T-helper 1 cell treated with Interleukin-12 subunit alpha and Interleukin-12 subunit beta and Interleukin-4 antibody, amounts not matched to agents 30 ng/mL and 1 ng/mL, for 36 hours (primary cell): ENCODE results near the gene POPDC2. TPM values are rescaled to one million over a fixed set of nuclear protein-coding genes. Genes with fewer than 3 reads are reported as not detected.

Source experiments
- intact Hi-C: fragments of 100-400 bp; cut with micrococcal nuclease; formaldehyde crosslinking; loops from one replicate; pipeline ENCODE4 v1.15.1; 2024
- total RNA-seq: library from RNA; stranded (reverse); gene quantifications from 2 replicates; pipeline ENCODE4 v1.2.3, GENCODE V29; 2022

Gene POPDC2
- total RNA-seq, 1 donor from 2014 or later: 2.0 TPM

DNA sequence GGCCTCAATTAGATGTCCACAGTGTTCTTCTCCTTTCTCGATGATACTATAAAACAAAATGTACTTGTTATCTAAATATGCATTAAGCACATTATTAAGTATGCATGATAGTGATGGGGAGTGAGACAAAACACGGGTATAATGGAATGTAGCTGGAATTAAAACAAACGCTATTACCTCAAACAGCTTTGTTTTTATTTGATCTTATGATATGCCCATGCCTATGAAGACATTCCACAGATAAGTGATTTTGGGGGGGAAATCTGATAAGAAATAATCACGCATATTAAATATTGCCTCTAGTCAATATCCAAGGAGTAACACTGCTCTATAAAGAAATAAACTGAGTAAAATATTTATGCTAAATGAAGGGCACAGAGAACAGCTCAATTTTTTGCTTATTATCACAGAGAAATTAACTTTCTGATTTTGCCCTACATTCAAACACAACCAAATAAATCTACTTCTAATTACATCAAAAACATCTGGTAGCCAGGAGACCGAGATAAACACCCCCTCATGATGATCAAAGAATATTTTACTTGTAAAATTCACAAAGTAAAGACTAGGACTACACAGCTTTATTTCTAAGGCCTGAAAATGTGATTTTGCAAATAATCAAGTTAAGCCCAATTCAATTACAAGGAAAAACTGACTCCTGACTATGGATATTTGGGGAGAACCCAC is 14.9 kb upstream of the POPDC2 start:
- intact Hi-C loops: loop anchor here (10.0 kb wide), 1 partner anchor 919 kb away; the partner anchor contains the start of gene NDUFB4

DNA sequence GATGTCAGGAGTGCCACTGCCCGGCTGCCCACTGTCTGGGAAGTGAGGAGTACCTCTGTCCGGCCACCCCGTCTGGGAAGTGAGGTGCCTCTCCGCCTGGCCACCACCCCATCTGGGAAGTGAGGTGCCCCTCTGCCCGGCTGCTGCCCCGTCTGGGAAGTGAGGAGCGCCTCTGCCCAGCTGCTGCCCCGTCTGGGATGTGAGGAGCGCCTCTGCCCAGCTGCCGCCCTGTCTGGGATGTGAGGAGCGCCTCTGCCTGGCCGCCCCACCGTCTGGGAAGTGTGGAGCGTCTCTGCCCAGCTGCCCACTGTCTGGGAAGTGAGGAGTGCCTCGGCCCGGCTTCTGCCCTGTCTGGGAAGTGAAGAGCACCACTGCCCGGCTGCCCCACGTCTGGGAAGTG is 13.5 kb upstream of the POPDC2 start:
- intact Hi-C loops: loop anchor here (10.0 kb wide), 1 partner anchor 921 kb away; the partner anchor contains the start of gene NDUFB4

DNA sequence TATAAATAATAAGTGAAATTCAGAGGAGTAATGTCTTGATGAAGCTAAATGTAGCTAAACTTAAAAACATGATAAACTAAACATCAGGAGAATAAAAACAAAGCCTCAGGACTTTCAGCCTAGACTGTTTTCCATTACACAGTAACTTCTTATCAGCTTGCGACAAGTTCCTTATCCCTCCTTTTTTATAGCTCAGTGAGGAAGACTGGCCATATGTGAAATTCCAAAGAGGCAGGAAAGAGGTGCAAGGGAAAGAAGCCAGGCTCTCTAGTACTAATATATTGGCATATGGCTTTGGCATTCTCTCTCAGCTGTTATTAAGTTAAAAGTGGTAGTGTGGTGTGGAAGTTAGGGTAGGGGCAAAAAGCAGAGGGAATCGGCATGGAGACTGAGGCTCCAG is 12.4 kb upstream of the POPDC2 start:
- intact Hi-C loops: loop anchor here (10.0 kb wide), 1 partner anchor 922 kb away; the partner anchor contains the start of gene NDUFB4

DNA sequence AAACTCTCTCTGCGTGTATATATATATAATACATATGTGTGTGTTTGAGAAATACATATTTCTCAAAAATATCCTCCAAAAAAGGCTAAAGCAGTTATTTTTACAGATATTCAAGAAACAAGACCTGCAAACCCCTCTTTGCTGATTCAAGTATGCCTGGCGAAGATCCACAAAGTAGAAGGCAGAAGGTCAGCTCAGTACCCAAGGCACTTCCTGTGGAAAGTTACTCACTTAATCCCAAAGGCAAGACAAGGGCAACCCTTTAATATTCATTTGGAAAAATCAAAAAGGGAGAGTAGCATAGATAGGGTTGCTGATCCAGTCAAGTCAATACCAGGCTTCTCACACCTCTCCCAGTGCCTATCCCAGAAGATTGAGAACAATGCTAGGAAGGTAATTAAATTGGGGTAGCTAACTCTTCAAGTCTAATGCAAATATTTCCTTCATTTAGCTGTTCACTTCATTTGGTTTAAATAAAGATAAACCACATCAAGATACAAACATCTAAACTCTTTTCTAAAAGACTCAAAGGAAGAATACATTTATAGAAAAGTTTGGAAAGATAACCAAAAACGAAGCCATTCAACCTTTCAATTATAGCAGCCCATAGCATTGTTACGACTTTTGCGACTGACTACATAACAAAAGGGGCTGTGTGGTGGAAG is 9.6 kb upstream of the POPDC2 start:
- intact Hi-C loops: loop anchor here (10.0 kb wide), 1 partner anchor 925 kb away; the partner anchor contains the start of gene NDUFB4

DNA sequence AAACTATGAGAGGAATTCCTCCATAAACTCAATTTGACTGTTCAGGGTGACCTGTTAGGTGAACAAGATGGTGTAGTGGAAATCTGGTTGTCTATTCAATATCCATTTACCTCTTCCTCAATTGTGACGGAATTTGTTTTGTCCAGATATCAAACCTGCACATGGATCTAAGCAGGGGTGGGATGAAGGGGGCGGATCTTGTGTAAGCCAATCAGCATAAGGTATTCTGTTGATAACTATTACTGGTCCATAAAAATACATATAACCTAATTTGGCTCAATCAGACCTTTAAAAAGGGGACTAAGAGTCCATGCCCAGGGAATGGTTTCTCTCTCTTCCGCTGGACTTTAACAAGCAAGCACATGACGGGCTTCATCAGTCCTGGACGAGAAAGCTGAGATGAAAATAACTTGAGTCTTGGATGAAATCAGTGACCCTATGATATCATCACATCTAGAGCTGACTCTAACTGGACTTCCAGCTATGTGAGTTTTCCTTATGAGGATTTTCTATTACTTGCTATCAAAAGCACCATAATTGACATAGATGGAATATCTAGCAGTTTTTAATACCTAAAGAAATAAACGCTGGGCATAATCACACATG is 5.7 kb upstream of the POPDC2 start:
- intact Hi-C loops: no loop called here

DNA sequence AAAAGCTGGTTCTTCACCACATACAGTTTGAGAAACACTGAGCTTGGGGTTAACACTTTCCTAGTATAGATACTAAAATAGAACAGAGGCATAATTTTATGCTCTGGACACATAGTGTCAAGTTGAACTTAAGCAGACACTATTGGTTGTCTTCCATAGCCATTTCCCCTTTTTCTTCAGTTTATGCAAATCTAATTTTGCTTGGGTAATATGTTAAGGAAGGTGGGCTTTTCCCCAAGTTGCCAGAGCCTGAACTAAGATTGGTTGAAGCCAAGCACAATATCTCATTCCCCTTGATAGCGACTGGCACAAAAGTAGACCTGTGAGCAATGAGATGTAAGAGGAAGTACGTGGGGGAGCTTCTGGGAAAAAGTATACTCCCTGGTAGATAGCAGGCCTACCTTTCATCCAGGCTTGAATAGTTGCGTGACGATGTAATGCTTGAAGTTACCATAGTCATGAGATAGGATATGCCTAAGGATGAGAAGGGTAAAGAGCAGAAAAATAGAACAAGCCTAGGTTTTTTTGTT is 4.5 kb upstream of the POPDC2 start:
- intact Hi-C loops: no loop called here

DNA sequence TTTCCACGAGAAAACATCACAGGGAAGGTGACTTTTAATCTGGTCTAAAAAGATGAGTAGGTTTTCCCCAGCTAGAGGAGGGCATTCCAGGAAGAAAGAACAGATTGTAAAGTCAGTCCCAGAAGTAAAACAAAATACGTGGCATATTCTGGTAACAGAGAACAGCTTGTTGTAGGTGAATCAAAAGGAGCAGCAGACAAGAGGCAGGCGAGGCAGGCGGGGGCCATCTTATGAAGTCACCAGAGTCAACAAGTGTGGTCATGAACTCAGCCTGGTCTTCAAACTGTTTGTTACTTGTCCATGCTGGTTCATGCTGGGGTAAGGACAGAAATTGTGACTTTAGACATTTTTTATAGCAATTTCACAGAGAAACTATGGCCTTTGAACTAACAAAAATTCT is 4.0 kb upstream of the POPDC2 start:
- intact Hi-C loops: no loop called here

DNA sequence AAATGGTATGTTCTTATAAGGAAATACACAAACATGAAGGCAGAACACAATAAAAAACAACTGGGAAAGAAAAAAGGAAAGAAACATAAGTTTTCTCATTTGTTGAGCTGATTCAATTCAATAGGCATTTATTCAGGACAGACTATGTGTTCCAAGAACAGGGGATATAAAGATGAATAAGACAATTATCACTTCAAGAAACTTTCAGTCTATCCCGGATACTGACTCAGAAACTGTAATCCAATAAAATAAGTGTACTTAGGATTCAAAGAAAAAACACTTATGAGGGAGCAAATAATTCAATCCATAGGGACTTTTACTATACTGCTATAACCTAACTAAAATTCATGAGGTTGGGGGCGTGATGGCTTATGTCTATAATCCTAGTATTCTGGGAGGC is 3.5 kb upstream of the POPDC2 start:
- intact Hi-C loops: no loop called here

DNA sequence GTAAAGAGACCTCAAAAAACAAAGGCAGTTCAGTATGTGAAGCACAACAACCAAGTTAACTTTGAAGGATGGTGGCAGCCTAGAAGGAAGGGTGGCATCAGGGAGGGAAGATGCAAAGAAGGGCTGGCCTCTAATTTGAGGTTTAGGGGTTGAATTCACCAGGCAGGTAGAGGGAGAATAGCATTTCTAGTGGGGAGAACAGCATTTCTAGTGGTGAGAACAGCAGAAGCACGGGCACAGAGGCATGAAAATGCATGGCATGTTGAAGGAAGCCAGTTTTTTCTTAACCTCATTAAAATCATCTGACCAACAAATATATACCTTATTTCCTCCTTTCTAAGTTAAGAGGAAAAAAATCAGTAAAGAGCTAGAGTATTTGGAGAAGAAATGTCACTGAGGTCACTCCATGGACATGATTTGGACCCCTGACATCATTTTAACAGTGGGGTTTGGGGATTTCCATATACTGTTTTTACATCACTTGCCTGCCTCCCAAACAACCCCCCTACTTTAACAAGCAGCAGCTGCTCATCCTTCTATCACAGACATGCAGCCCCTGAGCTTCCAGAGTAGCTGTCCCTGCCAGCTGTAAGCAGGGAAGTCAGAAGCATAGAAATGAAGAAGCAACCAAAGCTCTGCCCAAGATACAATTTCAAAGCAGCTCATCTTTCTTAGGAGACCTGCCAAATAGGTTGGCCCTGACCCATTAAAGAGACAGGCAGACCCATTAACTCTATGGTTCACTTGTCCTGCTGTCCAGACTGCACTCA is 2.4 kb upstream of the POPDC2 start:
- intact Hi-C loops: no loop called here

DNA sequence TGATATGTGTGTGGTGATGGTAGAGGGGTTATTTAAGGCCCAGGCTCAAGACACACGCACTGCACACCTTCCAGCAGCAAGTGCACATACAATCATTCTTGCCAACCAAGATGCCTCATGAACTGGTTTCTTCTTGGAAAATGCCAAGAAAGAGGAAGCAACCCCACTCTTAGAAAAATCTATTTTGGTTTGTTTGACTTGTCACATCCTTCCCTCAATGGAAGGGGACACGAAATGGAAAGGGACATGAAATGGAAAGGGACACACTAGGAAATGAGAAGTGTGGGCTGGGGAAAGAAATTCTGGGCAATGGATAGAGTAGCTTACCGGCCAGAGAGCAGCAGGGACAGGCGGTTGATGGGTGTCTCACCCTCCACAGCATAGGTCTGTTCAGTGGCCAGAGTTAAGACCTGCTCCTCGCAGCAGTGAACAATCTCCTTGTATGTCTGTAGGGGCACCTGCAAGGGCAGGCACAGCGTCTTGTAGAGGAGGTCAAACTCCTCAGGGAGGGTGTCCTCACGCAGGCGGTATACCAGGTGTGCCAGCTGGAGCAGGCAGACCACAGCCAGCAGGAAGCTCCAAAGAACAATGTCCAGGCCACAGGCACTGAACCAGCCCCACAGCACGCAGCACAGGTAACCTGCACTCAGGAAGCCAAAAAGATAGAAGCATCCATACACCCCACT is 640 bp downstream of the POPDC2 start:
- intact Hi-C loops: no loop called here

DNA sequence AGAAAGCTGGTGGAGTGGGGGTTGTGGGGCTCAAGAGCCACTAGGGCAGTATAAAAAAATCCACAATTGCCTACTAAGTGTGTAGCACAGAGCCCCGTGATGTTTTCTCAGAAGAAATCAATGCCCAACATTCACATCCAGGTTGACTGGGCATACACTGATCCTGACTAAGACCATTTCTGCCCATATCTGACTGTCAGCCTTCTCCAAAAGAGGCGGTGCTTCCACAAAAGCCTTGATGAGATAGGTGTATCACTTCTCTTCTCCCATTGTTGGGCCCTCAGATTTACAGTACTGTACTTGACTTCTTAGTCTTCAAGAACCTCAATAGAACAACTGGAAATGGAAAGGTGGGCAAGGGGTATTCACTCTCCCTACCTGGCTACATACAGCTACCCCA is 1.4 kb downstream of the POPDC2 start:
- intact Hi-C loops: no loop called here

DNA sequence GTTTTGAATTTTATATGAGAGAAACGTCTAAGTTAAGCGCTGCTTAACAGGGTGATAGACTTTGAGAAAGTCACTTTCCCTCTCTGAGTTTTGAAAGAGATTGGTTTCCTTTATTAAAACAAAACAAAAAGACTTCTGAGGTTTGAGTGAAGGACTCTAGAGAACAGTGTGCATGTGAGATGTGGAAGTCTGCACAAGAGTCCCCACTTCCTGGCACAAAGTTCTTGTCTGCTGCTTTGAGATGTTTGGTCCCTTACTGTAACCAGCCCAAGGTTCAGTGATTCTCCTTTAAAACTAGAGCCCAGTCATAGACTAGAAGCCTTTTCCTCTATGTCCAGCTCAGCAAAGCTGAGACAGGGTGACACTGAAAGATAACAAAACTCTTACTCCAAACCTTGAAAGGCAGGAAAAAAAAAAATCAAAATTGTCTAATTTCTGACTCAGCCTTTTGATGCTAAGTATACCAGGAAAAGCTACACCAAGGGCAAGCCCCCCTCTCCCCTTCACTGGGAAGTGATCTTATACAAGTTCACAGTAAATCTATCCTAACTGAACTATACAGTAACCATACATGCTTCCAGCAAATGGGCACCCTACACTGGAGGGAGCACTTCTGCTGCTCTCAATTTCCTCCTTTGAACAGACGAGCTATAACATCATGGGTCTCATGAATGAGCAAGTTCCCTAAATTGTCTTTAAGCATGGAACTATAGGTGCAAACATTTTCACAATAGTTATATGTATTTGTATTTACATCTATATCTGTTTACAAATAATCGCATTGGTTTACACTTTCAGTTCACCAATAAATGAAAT is 2.3 kb downstream of the POPDC2 start:
- intact Hi-C loops: no loop called here

DNA sequence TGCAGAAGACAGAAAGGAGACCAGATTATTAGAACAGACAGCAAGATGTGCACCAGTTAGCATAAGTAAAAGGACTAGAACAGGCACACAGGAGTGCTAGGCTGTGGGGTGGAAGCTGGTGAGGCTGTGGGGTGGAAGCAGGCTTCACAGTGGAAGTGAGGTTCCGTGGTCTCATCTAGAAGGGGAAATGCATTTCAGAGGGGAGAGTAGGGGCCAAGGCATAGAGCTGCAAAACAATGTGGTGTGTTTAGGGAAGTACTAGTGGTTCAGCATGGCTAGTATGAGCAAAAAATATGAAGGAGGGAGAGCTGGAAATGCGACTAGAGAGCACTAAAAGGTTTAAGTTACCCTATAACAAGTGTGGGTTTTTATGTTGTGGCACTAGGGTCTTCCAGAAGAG is 6.5 kb downstream of the POPDC2 start:
- intact Hi-C loops: no loop called here

DNA sequence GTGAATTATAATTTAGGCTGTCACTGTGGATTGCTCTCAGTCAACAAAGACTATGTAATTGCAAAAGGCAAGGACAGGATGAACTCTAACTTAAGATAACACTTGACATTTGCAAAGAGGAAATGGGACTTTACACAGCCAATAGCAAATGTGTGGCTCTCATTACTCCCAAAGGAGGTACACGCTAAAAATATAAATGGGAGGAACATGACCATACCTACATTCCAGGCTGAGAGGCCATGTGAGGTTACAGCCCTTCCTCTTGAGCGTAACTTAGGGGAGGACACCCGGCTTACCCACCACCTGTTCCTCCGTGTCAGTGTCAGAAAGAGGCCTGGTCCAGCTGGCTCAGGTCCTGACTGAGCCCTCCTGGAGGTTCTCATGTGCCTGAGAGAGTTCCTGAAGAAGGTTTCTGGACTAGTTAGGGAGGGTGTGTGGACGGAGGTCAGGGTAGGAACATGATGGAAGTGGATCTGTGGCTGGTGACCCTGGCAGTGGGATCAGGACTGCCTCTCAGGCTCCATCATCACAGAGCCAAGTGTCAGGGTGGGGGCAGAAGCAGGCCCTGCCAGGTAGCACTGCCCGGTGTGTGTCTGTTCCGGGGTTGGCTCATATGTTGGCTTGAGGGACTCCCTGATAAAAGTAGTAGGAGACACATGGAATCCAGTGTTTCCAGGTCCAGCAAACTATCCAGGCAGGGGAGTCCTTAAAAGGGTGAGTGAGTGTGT is 7.9 kb downstream of the POPDC2 start:
- intact Hi-C loops: no loop called here

DNA sequence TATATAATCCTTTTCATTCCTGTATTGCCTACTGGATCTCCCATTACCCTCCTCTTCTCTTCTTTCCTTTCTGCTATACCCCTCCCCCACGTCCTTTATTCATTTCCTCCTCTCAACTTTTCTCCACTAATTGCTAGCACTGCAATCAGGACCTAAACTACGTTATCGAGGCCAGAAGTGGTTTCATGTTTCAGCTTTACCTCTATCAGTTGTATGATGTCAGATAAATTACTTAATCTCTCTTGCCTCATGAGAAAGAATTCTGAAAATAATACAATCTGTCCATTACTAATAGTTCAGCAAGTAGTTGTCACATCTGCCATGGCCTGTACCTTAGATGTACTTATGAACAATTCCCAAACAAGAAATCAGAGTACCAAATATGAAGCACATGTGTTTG is 10.6 kb downstream of the POPDC2 start:
- intact Hi-C loops: no loop called here

DNA sequence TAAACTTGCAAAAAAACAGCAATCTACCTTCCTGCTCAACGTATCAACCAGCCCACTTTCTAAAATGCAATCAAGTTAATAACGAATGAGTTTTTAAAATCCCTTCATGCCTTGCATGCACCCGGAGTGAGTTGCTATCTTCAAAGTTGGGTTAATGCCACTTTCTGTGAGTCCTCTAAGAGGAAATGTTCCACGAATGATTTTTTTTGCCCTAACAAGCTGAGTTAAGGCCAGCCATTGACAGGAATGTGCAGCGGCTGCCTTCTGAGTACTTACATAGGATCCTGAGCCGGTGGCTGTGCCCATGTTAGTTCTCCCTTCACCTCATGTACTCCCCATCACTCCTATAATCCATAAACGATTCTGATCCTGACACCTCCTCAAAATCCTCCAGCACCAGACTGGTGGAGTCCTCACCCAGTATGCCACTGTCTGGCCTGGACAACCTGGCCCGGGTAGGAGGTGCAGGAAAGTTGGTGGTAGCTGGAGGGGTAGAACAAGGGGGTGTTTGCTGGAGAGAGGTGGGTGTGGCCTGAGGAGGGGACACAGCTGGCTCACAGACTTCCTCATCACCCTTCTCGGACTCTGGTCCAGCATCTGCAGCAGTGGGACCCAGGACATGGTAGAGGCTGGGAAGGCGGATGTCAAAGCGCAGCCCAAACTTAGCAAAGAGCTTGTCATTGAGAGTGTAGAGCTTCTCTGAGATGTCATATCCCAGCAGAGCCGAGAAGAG is 12.4 kb downstream of the POPDC2 start:
- intact Hi-C loops: no loop called here

DNA sequence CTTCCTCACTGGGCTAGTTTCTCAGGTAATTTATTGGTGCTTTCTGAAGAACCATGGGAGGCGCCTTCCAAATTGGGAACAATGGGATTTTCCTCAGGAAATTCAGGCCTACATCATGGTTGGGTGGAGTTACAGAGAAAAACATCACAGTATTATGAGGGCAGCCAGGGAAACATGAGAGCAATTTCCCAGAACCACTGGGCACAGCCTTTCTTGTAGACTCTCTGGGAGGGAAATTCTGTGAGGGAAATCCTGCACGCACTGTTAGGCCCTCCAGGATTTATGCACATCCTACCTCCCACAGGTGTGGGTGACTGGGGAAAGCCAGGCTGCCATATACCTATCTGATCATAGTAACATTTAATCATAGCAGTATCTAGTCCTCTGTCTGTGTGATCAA is 13.2 kb downstream of the POPDC2 start:
- intact Hi-C loops: no loop called here

DNA sequence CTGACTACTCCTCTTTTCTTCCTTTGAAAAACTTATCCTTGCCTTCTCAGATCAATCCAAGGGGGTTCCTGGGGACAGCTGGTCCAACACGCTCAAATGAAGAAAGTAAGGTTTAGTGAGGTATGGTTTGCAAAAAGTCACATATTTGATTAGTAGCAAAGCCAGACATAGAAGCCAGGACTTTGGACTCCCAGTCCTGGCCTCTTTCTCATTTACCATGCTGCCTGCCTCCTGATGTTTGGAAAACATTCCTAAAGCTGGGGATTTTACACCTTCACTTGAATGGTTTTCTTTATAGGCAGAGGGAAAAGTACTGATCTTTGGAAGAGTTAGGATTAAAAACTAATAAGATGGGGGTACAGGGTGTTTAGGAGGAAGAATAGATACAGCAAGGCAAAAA is 14.6 kb downstream of the POPDC2 start:
- intact Hi-C loops: no loop called here

DNA sequence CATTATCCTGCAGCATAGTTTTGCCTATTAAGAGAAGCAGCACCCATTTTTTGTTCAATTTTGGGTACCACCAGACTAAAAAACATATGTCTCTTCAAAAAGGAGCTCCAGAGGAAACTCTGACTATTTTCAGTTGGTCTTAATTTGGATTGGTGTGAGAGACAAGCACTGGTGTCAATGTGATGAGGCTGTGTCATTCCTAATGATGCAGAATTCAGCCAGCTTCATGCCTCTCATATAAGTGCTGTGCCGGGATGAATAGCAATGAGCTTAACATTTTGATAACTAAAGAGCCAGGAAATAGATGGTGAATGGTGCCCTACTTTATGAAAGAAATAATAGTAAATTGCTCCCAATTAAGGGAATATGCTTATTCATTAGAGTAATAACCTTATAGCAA is 15.9 kb downstream of the POPDC2 start:
- intact Hi-C loops: no loop called here
